Mucosa of stomach (tissue), 1 donor: ENCODE measurements around the gene L3MBTL3.
"Not testable (repeated sequence)": the region's sequence is repeated elsewhere in the genome, so short reads cannot be mapped to it uniquely, and the experiment has no call there.

Experiments
- H3K27me3 ChIP-seq: one replicate; pipeline ENCODE4 v1.7.0; 2013; ENCODE audit warnings: mild to moderate bottlenecking, low read length; ENCODE audit not compliant: control insufficient read depth, insufficient read depth
- H3K36me3 ChIP-seq: one replicate; pipeline ENCODE4 v1.7.0; 2013; ENCODE audit warnings: low read length; ENCODE audit not compliant: control insufficient read depth, insufficient read depth
- H3K4me1 ChIP-seq: one replicate; pipeline ENCODE4 v1.7.0; 2013; ENCODE audit warnings: mild to moderate bottlenecking, low read length; ENCODE audit not compliant: control insufficient read depth, insufficient read depth
- H3K4me3 ChIP-seq: one replicate; pipeline ENCODE4 v1.7.0; 2013; ENCODE audit warnings: low read length
- H3K9ac ChIP-seq: one replicate; pipeline ENCODE4 v1.7.0; 2013; ENCODE audit warnings: mild to moderate bottlenecking, low read length, moderate library complexity
- H3K9me3 ChIP-seq: one replicate; pipeline ENCODE4 v1.7.0; 2013; ENCODE audit warnings: mild to moderate bottlenecking, low read length, moderate library complexity; ENCODE audit not compliant: control insufficient read depth
- donor health status: Pancreatic carcinoma.

Gene L3MBTL3

DNA sequence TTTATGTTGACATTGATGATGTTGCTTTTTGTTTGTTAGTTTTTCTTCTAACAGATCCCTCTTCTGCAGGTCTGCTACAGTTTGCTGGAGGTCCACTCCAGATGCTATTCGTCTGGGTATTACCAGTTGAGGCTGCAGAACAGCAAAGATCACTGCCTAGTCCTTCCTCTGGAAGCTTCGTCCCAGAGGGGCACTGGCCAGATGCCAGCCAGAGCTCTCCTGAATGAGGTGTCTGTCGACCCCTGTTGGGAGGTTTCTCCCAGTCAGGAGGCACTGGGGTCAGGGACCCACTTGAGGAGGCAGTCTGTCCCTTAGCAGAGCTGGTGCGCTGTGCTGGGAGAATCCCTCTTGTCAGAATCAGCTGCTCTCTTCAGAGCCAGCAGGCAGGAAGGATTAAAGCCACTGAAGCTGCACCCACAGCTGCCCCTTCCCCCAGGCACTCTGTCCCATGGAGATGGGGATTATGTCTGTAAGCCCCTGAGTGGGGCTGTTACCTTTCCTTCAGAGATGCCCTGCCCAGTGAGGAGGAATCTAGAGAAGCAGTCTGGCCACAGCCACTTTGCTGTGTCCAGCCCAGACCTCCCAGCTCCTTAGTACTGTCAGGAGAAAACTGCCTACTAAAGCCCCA, 155.1 kb downstream of the L3MBTL3 start:
- H3K4me3 ChIP-seq, H3K27me3 ChIP-seq, H3K9ac ChIP-seq, H3K36me3 ChIP-seq, H3K4me1 ChIP-seq, H3K9me3 ChIP-seq: not testable (repeated sequence)

GRCh38 chr6:130176378-130176777, 158.0 kb downstream of the L3MBTL3 start:
- no peak overlapping the region for H3K9ac ChIP-seq
- no peaks in the 10 kb centered on the region for H3K27me3 ChIP-seq
- peaks cover 5% of the 10 kb centered on the region for H3K4me1 ChIP-seq
- no peak overlapping the region for H3K4me3 ChIP-seq
- H3K9me3 ChIP-seq = no peaks in the 10 kb centered on the region
- H3K36me3 ChIP-seq = no peaks in the 10 kb centered on the region

DNA sequence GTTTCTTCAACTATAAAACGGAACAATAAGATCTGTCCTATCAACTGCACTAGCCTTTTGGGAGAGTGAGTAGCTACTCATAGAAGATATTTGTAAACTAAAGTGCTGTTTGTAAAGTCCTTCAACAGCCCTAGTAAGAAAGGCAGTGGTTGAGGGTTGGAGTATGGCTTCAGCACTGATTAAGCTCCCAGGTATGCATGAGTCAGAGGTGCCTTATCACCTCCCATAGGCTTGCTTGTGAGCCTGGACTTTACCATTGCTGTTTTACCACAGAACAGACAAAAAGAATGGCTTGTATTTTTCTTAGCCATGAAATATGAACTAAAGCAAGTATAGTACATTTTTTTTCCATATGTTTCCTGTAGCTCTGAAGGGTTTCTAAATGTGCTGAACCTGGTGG, 160.3 kb downstream of the L3MBTL3 start:
- Histone ChIP-seq H3K36me3 (no peaks in the 10 kb centered on the region), H3K9ac (no peak overlapping the region), H3K27me3 (no peaks in the 10 kb centered on the region), H3K4me1 (peaks cover 5% of the 10 kb centered on the region), H3K4me3 (no peak overlapping the region), H3K9me3 (no peaks in the 10 kb centered on the region)

GRCh38 chr6:130182466-130182865, 164.1 kb downstream of the L3MBTL3 start:
- H3K4me3 ChIP-seq = no peak overlapping the region
- no peak overlapping the region for H3K9ac ChIP-seq
- H3K9me3 ChIP-seq = no peaks in the 10 kb centered on the region
- H3K4me1 ChIP-seq = peaks cover 5% of the 10 kb centered on the region
- no peaks in the 10 kb centered on the region for H3K36me3 ChIP-seq
- H3K27me3 ChIP-seq = no peaks in the 10 kb centered on the region

GRCh38 chr6:130183271-130184222, 165.2 kb downstream of the L3MBTL3 start:
- Histone ChIP-seq H3K27me3 (no peaks in the 10 kb centered on the region), H3K9ac (no peak overlapping the region), H3K4me3 (no peak overlapping the region), H3K9me3 (no peaks in the 10 kb centered on the region), H3K4me1 (peaks cover under 1% of the 10 kb centered on the region), H3K36me3 (no peaks in the 10 kb centered on the region)

- no peak overlapping the region for H3K9ac ChIP-seq
- H3K4me1 ChIP-seq = no peaks in the 10 kb centered on the region
- no peaks in the 10 kb centered on the region for H3K9me3 ChIP-seq
- H3K4me3 ChIP-seq = no peak overlapping the region
- H3K36me3 ChIP-seq = no peaks in the 10 kb centered on the region
- H3K27me3 ChIP-seq = no peaks in the 10 kb centered on the region
Observed at GRCh38 chr6:130185658-130186057, 167.3 kb downstream of the L3MBTL3 start.

GRCh38 chr6:130187335-130188206, 169.2 kb downstream of the L3MBTL3 start:
- Histone ChIP-seq H3K27me3 (no peaks in the 10 kb centered on the region), H3K9ac (no peak overlapping the region), H3K36me3 (no peaks in the 10 kb centered on the region), H3K4me3 (no peak overlapping the region), H3K4me1 (no peaks in the 10 kb centered on the region), H3K9me3 (no peaks in the 10 kb centered on the region)

DNA sequence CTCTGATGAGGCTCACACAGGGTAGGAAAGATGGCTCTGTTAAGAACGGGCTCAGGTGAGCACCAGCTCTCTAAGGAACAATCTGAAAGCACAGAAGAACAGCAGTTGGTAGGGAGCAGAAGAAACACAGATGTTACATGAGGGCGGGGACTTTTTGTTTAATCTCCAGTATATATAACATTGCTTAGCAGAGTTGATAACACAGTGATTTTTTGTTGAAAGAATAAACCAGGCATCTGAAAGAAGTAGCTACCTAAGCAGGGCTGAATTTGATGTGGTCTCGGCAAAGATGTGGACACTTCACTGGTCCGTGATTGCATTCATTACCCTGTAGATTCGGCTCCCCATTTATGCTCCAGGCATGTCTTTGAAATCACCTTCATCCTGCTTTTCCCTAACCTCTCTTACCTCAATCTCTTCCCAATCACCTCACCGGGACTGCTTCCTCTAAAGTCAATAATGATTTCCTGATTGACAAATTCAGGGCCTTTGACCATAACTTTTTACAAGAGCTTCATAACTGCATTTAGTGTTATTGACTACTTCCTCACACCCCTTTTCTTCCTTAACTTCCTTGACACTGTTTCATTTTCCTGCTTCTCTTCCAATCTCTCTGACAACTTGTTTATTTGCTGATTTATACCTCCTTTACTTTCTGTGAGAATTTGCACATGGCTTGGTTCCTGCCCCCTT, 170.0 kb downstream of the L3MBTL3 start:
- Histone ChIP-seq H3K9me3 (no peaks in the 10 kb centered on the region), H3K27me3 (no peaks in the 10 kb centered on the region), H3K36me3 (no peaks in the 10 kb centered on the region), H3K4me3 (no peak overlapping the region), H3K4me1 (no peaks in the 10 kb centered on the region), H3K9ac (no peak overlapping the region)

DNA sequence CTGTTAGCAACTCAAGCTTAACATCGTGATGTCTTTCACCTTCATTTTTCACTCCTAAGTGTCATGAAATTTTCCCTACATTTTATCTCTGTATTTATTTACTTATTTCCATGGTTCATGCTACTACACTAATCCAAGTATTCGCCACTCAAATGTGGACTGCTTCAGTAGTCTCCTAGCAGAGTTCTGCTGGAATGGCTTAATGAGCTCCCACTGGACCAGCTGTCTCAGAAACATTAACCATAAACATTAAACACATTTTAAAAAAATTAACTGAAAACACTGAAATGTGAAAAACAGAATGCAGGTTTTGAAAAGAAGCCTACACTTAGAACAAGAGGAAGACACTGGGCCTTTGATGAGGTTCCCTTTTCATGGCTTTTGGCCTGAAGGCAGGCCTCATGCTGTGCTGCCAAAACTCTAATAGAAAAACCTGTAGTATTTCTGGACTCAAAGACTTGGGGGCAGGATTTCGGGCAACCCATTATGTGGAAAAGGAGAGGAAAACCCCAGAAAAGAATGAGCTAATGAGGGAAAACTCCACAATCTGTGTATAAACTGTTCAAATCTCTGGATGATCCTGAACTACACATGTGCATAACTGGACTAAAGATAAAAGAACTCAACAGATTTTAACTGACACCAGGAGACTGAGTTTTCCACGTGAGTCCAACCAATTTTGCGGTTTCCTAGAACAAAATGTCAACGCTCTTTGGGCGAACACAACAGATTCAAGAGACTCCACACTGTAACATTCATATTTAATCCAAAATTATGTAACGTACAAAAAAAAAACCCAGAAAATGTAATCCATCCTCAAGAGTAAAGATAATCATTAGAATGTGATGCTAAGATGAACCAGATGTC, 171.4 kb downstream of the L3MBTL3 start:
- Histone ChIP-seq H3K27me3 (no peaks in the 10 kb centered on the region), H3K9me3 (no peaks in the 10 kb centered on the region), H3K9ac (no peak overlapping the region), H3K4me1 (no peaks in the 10 kb centered on the region), H3K4me3 (no peak overlapping the region), H3K36me3 (no peaks in the 10 kb centered on the region)
